ENCODE data around the gene WNT7A.

The WNT7A gene

DNA sequence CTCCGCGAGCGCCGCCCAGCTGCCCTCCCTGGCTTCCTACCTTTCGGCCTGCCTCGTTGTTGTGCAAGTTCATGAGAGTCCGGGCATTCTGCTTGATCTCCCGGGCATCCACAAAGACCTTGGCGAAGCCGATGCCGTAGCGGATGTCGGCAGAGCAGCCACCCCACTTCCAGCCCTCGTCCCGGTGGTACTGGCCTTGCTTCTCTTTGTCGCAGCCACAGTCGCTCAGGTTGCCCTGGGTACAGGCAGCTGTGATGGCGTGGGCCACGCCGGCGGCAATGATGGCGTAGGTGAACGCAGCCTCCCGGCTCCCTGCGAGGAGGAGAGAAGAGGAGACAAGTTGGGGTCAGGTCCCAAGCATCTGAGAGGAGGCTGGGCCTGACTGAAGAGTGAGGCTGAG, 25.4 kb downstream of the WNT7A start:
- H3K9me2 ChIP-seq (replicated peaks; ENCODE audit: insufficient read depth, low read length), result no peaks in the 10 kb centered on the region
- no peak overlapping the region for H3K4me2 ChIP-seq (ENCODE audit: low read depth, low read length)
- no peaks in the 10 kb centered on the region for H3F3A ChIP-seq (ENCODE audit: insufficient read depth, low read length)
- no peak for TF ChIP-seq EZH2phosphoT487 (IDR thresholded peaks at IDR 0.05; ENCODE audit: low read length)
- no peak for TF ChIP-seq EZH2 (optimal IDR thresholded peaks at IDR 0.05; ENCODE audit: low read depth, low read length)
- TF ChIP-seq, protein P1, sequence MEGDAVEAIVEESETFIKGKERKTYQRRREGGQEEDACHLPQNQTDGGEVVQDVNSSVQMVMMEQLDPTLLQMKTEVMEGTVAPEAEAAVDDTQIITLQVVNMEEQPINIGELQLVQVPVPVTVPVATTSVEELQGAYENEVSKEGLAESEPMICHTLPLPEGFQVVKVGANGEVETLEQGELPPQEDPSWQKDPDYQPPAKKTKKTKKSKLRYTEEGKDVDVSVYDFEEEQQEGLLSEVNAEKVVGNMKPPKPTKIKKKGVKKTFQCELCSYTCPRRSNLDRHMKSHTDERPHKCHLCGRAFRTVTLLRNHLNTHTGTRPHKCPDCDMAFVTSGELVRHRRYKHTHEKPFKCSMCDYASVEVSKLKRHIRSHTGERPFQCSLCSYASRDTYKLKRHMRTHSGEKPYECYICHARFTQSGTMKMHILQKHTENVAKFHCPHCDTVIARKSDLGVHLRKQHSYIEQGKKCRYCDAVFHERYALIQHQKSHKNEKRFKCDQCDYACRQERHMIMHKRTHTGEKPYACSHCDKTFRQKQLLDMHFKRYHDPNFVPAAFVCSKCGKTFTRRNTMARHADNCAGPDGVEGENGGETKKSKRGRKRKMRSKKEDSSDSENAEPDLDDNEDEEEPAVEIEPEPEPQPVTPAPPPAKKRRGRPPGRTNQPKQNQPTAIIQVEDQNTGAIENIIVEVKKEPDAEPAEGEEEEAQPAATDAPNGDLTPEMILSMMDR (IDR thresholded peaks at IDR 0.05; ENCODE audit: low read length), result no peak
- DNase-seq, result no peak
- peaks cover 68% of the 10 kb centered on the region for H3K27me3 ChIP-seq (replicated peaks; ENCODE audit: insufficient read depth, low read length)
- H3K9me3 ChIP-seq (replicated peaks; ENCODE audit: insufficient read depth, low read length), result no peaks in the 10 kb centered on the region
- H4K20me1 ChIP-seq (ENCODE audit: insufficient read depth, low read length), result no peaks in the 10 kb centered on the region
- no peak overlapping the region for H3K27ac ChIP-seq (ENCODE audit: low read length)
- H3K4me1 ChIP-seq (ENCODE audit: low read length), result no peaks in the 10 kb centered on the region
- H3K36me3 ChIP-seq (replicated peaks; ENCODE audit: insufficient read depth, low read length), result no peaks in the 10 kb centered on the region
- no peak overlapping the region for H3K9ac ChIP-seq (ENCODE audit: low read length)
- no peak overlapping the region for H2AFZ ChIP-seq (ENCODE audit: low read length)
- H3K4me3 ChIP-seq (ENCODE audit: low read length), result no peak overlapping the region
- H3K79me2 ChIP-seq (ENCODE audit: low read length), result no peaks in the 10 kb centered on the region

DNA sequence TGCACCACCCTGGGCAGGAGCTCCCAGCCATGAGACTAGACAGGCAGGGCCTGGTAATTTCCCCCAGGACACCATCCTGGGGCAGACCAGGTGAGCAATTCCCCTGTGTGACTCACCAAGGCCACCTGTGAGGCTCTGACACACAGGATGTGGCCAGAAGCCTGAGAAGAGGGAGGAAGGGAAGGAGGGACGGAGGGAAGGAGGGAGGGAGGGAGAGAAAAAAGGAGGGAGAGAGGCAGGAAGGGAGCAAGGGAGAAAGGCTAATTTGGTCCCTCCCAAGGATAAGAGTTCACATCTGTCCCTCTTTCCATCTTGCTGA, 25.9 kb downstream of the WNT7A start:
- Histone ChIP-seq H3K36me3 (replicated peaks; ENCODE audit: insufficient read depth, low read length) (no peaks in the 10 kb centered on the region), H3K27ac (ENCODE audit: low read length) (no peak overlapping the region), H3K9me3 (replicated peaks; ENCODE audit: insufficient read depth, low read length) (no peaks in the 10 kb centered on the region), H3K9ac (ENCODE audit: low read length) (no peak overlapping the region), H3K4me3 (ENCODE audit: low read length) (no peak overlapping the region), H3F3A (ENCODE audit: insufficient read depth, low read length) (no peaks in the 10 kb centered on the region), H2AFZ (ENCODE audit: low read length) (no peak overlapping the region), H4K20me1 (ENCODE audit: insufficient read depth, low read length) (no peaks in the 10 kb centered on the region), H3K4me1 (ENCODE audit: low read length) (no peaks in the 10 kb centered on the region), H3K27me3 (replicated peaks; ENCODE audit: insufficient read depth, low read length) (peaks cover 69% of the 10 kb centered on the region), H3K4me2 (ENCODE audit: low read depth, low read length) (no peak overlapping the region), H3K79me2 (ENCODE audit: low read length) (no peaks in the 10 kb centered on the region), H3K9me2 (replicated peaks; ENCODE audit: insufficient read depth, low read length) (no peaks in the 10 kb centered on the region)
- no peak for DNase-seq
- no peak for TF ChIP-seq EZH2phosphoT487 (IDR thresholded peaks at IDR 0.05; ENCODE audit: low read length)
- TF ChIP-seq, protein P1 (IDR thresholded peaks at IDR 0.05; ENCODE audit: low read length), result no peak
- TF ChIP-seq EZH2 (optimal IDR thresholded peaks at IDR 0.05; ENCODE audit: low read depth, low read length), result no peak

DNA sequence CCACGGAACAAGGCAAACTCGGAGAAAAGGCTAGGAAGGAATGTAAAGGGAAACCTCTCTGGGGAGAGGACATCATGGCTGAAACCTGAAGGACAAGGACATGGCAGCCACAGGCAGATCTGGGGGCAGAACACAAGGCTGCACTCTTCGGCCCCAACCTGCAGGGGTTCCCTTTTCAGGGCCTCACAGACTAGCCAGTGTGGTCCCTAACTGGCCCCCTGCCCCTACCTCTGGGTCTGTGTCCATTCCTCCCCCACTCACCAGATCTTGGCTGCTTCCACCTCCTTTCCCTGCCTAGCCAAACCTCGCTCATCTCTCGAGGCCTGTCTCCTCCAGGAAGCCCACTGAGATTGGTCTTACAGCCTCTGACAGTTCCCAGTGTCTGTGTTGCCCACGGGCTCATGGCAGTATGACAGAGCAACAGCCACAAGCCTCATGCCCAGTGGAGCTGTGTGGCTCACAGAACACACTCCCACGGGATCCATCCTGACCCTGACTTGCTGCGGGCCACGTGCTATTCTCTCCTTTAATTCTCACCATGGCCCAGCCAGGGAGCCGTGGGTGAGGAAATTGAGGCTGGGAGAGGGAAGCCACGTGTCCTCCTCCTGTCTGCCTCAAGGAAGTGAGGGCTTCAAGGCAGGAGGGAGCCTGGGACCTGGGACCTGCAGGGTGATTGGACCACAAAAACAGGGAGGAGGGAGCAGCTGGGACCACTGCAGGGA, 26.5 kb downstream of the WNT7A start:
- no peak overlapping the region for H3K27ac ChIP-seq (ENCODE audit: low read length)
- no peaks in the 10 kb centered on the region for H3K79me2 ChIP-seq (ENCODE audit: low read length)
- peaks cover 75% of the 10 kb centered on the region for H3K27me3 ChIP-seq (replicated peaks; ENCODE audit: insufficient read depth, low read length)
- TF ChIP-seq EZH2 (optimal IDR thresholded peaks at IDR 0.05; ENCODE audit: low read depth, low read length), result no peak
- TF ChIP-seq, protein P1 (IDR thresholded peaks at IDR 0.05; ENCODE audit: low read length), result no peak
- TF ChIP-seq EZH2phosphoT487 (IDR thresholded peaks at IDR 0.05; ENCODE audit: low read length), result no peak
- no peak overlapping the region for H3K4me2 ChIP-seq (ENCODE audit: low read depth, low read length)
- H3K9me2 ChIP-seq (replicated peaks; ENCODE audit: insufficient read depth, low read length), result no peaks in the 10 kb centered on the region
- H3K36me3 ChIP-seq (replicated peaks; ENCODE audit: insufficient read depth, low read length), result no peaks in the 10 kb centered on the region
- no peaks in the 10 kb centered on the region for H3F3A ChIP-seq (ENCODE audit: insufficient read depth, low read length)
- no peak overlapping the region for H3K9ac ChIP-seq (ENCODE audit: low read length)
- H3K4me1 ChIP-seq (ENCODE audit: low read length), result no peaks in the 10 kb centered on the region
- H3K9me3 ChIP-seq (replicated peaks; ENCODE audit: insufficient read depth, low read length), result no peaks in the 10 kb centered on the region
- no peaks in the 10 kb centered on the region for H4K20me1 ChIP-seq (ENCODE audit: insufficient read depth, low read length)
- H3K4me3 ChIP-seq (ENCODE audit: low read length), result no peak overlapping the region
- no peak for DNase-seq
- no peak overlapping the region for H2AFZ ChIP-seq (ENCODE audit: low read length)
